Sigmoid colon (tissue), 7 donors: ENCODE data around the gene SLC25A23. TPM values are rescaled to one million over a fixed set of nuclear protein-coding genes. Genes with fewer than 3 reads are reported as not detected.

ENCODE experiments used
- DNase-seq: peaks from one replicate; pipeline ENCODE4 v3.0.0-alpha.2; 2019
- H3K27ac ChIP-seq, 4 donors: fragments of 200-600 bp; sonication (generic); one replicate each; pipeline ENCODE4 v1.5.1; 2016 to 2019; ENCODE audit warnings: mild to moderate bottlenecking in 1 of 4
- H3K27me3 ChIP-seq, 3 donors: fragments of 200-600 bp; sonication (generic); one replicate each; pipeline ENCODE4 v1.5.1; 2019; ENCODE audit warnings: mild to moderate bottlenecking in 1 of 3
- H3K36me3 ChIP-seq, 4 donors: fragments of 200-600 bp; sonication (generic); one replicate each; pipeline ENCODE4 v1.5.1; 2016 to 2019
- H3K4me1 ChIP-seq, 4 donors: fragments of 200-600 bp; sonication (generic); one replicate each; pipeline ENCODE4 v1.5.1; 2017 to 2019
- H3K4me3 ChIP-seq, 4 donors: fragments of 200-600 bp; sonication (generic); one replicate each; pipeline ENCODE4 v1.5.1; 2017 to 2019; ENCODE audit warnings: mild to moderate bottlenecking in 2 of 4, moderate library complexity in 1 of 4
- H3K9me3 ChIP-seq, 4 donors: fragments of 200-600 bp in 3 of 4; sonication (generic) in 3 of 4; one replicate each; pipeline versions ENCODE4 v1.5.1 to v1.6.1; 2013 to 2019
- CTCF ChIP-seq, 4 experiments: fragments of 450-650 bp in 3 of 4; fragments of 200-600 bp in 1 of 4; IDR thresholded peaks; one replicate each; pipeline ENCODE4 v1.5.1; 2016 to 2019; ENCODE audit warnings: antibody characterized with exemption in 4 of 4, mild to moderate bottlenecking in 3 of 4, moderate library complexity in 2 of 4
- EP300 ChIP-seq, 4 donors: sonication (generic); formaldehyde crosslinking; IDR thresholded peaks; one replicate each; pipeline ENCODE4 v1.6.1; 2017; ENCODE audit warnings: antibody characterized with exemption in 4 of 4
- POLR2A ChIP-seq, 2 donors: fragments of 450-650 bp; IDR thresholded peaks; one replicate each; pipeline ENCODE4 v1.6.1; 2016; ENCODE audit warnings: antibody characterized with exemption in 2 of 2, mild to moderate bottlenecking in 2 of 2, moderate library complexity in 2 of 2
- POLR2AphosphoS5 ChIP-seq, 4 donors: sonication (generic); formaldehyde crosslinking; IDR thresholded peaks; one replicate each; pipeline ENCODE4 v1.6.1; 2017; ENCODE audit warnings: antibody characterized with exemption in 4 of 4
- WGBS, 2 donors: extraction: QIAGEN DNeasy Blood & Tissue Kit; methylation state at CpG; one replicate each; pipeline ENCODE4 v1.1.7; 2013; 5-methylcytosine and 5-hydroxymethylcytosine counted together
- intact Hi-C: fragments of 100-400 bp; cut with DNase I; formaldehyde crosslinking; loops from one replicate; pipeline ENCODE4 v1.15.1; 2023
- polyA plus RNA-seq, 3 donors: library from polyadenylated mRNA; stranded (reverse); fragments of 200-250 nt; gene quantifications; one replicate each; pipeline ENCODE4 v1.2.3, GENCODE V29; 2013
- total RNA-seq, 4 donors: library from RNA; depleted of rRNA; stranded (reverse); fragments of >200 nt; gene quantifications; one replicate each; pipeline ENCODE4 v1.1.0, GENCODE V29; 2016
- donor health status: healthy with polysubstance abuse.
- donor health status: Bipolar disorder and iron deficiency.
- donor health status: healthy.

SLC25A23 gene
- total and polyA plus RNA-seq, 7 donors = 61.5 to 188 (median 87.8) TPM

- Histone ChIP-seq H3K27ac (no peak overlapping the region), H3K4me1 (peaks cover 0 to 9% (median 3%) of the 10 kb centered on the region in 4 donors), H3K9me3 (no peaks in the 10 kb centered on the region), H3K4me3 (no peak overlapping the region), H3K27me3 (peaks cover 9 to 22% (median 16%) of the 10 kb centered on the region in 3 donors), H3K36me3 (no peaks in the 10 kb centered on the region)
- 85 to 90% methylated on average over 14 of the region's 14 CpGs for WGBS, 2 donors
- no peak for DNase-seq
- TF ChIP-seq CTCF (IDR thresholded peaks at IDR 0.05) = no peak
- TF ChIP-seq EP300 (IDR thresholded peaks at IDR 0.05) = no peak
- no peak for TF ChIP-seq POLR2A (IDR thresholded peaks at IDR 0.05)
- TF ChIP-seq POLR2AphosphoS5 (IDR thresholded peaks at IDR 0.05) = no peak
- intact Hi-C loops = no loop called here
Observed at GRCh38 chr19:6471076-6471475, 11.5 kb upstream of the SLC25A23 start.

- H3K4me3 ChIP-seq = no peak overlapping the region
- intact Hi-C loops = no loop called here
- H3K27me3 ChIP-seq = peaks cover under 1 to 13% (median 9%) of the 10 kb centered on the region in 3 donors
- H3K36me3 ChIP-seq = no peaks in the 10 kb centered on the region
- TF ChIP-seq CTCF (IDR thresholded peaks at IDR 0.05) (no peak), EP300 (IDR thresholded peaks at IDR 0.05) (no peak), POLR2A (IDR thresholded peaks at IDR 0.05) (no peak), POLR2AphosphoS5 (IDR thresholded peaks at IDR 0.05) (no peak)
- 88 to 90% methylated on average over 8 of the region's 8 CpGs for WGBS, 2 donors
- H3K4me1 ChIP-seq = peaks cover 0 to under 1% (median 0%) of the 10 kb centered on the region in 4 donors
- no peak overlapping the region for H3K27ac ChIP-seq
- H3K9me3 ChIP-seq = no peaks in the 10 kb centered on the region
- DNase-seq = no peak
Observed at GRCh38 chr19:6470173-6470572, 10.6 kb upstream of the SLC25A23 start.

GRCh38 chr19:6467384-6467783 lies 7.8 kb upstream of the SLC25A23 start:
- 83 to 91% methylated on average over 8 of the region's 8 CpGs for WGBS, 2 donors
- H3K4me3 ChIP-seq = no peak overlapping the region
- intact Hi-C loops = no loop called here
- H3K4me1 ChIP-seq = peaks cover 0 to 8% (median 3%) of the 10 kb centered on the region in 4 donors
- H3K36me3 ChIP-seq = no peaks in the 10 kb centered on the region
- peaks cover 10 to 25% (median 18%) of the 10 kb centered on the region in 3 donors for H3K27me3 ChIP-seq
- no peak overlapping the region for H3K27ac ChIP-seq
- no peak for DNase-seq
- no peaks in the 10 kb centered on the region for H3K9me3 ChIP-seq
- TF ChIP-seq EP300 (IDR thresholded peaks at IDR 0.05) = no peak
- TF ChIP-seq POLR2A (IDR thresholded peaks at IDR 0.05) = no peak
- TF ChIP-seq CTCF (IDR thresholded peaks at IDR 0.05) = no peak
- no peak for TF ChIP-seq POLR2AphosphoS5 (IDR thresholded peaks at IDR 0.05)

- 91 to 93% methylated on average over 21 of the region's 21 CpGs for WGBS, 2 donors
- no peaks in the 10 kb centered on the region for H3K9me3 ChIP-seq
- peaks cover 10 to 25% (median 18%) of the 10 kb centered on the region in 3 donors for H3K27me3 ChIP-seq
- no peaks in the 10 kb centered on the region for H3K36me3 ChIP-seq
- no peak overlapping the region for H3K4me3 ChIP-seq
- no peak for DNase-seq
- TF ChIP-seq POLR2AphosphoS5 (IDR thresholded peaks at IDR 0.05) = no peak
- no peak for TF ChIP-seq POLR2A (IDR thresholded peaks at IDR 0.05)
- TF ChIP-seq EP300 (IDR thresholded peaks at IDR 0.05) = no peak
- no peak for TF ChIP-seq CTCF (IDR thresholded peaks at IDR 0.05)
- H3K4me1 ChIP-seq = peaks cover 0 to 8% (median 3%) of the 10 kb centered on the region in 4 donors
- intact Hi-C loops = no loop called here
- H3K27ac ChIP-seq = no peak overlapping the region
Observed at GRCh38 chr19:6466526-6467248, 7.1 kb upstream of the SLC25A23 start.
